Fibroblast of skin of left biceps (primary cell): Measurements from ENCODE around the gene AGRN.
"Not testable (repeated sequence)": the region's sequence is repeated elsewhere in the genome, so short reads cannot be mapped to it uniquely, and the experiment has no call there.

Source experiments
- DNase-seq, 2 experiments: peaks; one replicate each; pipeline ENCODE4 v3.0.0-alpha.2; 2013; ENCODE audit warnings: low read depth in 2 of 2

Gene AGRN

GRCh38 chr1:1053682-1054081, 33.8 kb downstream of the AGRN start:
- DNase-seq, result no peak

GRCh38 chr1:1054099-1054700, 34.3 kb downstream of the AGRN start:
- DNase-seq, result no peak

GRCh38 chr1:1054971-1055370, 35.1 kb downstream of the AGRN start:
- no peak for DNase-seq

GRCh38 chr1:1055841-1056736, 36.2 kb downstream of the AGRN start:
- no peak for DNase-seq

GRCh38 chr1:1057769-1058087, 37.8 kb downstream of the AGRN start:
- not testable (repeated sequence) for DNase-seq

GRCh38 chr1:1058088-1058905, 38.4 kb downstream of the AGRN start:
- no peak for DNase-seq

- DNase-seq, result no peak
Measured at GRCh38 chr1:1058921-1059493, 39.1 kb downstream of the AGRN start.

GRCh38 chr1:1059494-1060280, 39.8 kb downstream of the AGRN start:
- peak in 1 of 2 experiments; percentile 32 for DNase-seq

- no peak for DNase-seq
Measured at GRCh38 chr1:1060281-1061000, 40.5 kb downstream of the AGRN start.

- DNase-seq, result no peak
Measured at GRCh38 chr1:1061682-1062345, 41.9 kb downstream of the AGRN start.

GRCh38 chr1:1062348-1063163, 42.6 kb downstream of the AGRN start:
- no peak for DNase-seq

- DNase-seq, result no peak
Measured at GRCh38 chr1:1063261-1063944, 43.5 kb downstream of the AGRN start.

GRCh38 chr1:1063945-1064831, 44.3 kb downstream of the AGRN start:
- no peak for DNase-seq

GRCh38 chr1:1065265-1065939, 45.5 kb downstream of the AGRN start:
- DNase-seq, result no peak

- DNase-seq, result not testable (repeated sequence)
Measured at GRCh38 chr1:1065940-1066304, 46.0 kb downstream of the AGRN start.

- DNase-seq, result no peak
Measured at GRCh38 chr1:1066403-1067283, 46.7 kb downstream of the AGRN start.
